ENCODE measurements around the gene ARHGAP6. TPM values are rescaled to one million over a fixed set of nuclear protein-coding genes. Genes with fewer than 3 reads are reported as not detected.

The ARHGAP6 gene
- total and polyA plus RNA-seq, 9 of the 15 experiments (the other 6 are each of a cell fraction or from before 2014, with no cell fraction given), result 12.5 to 63.6 (median 41.8) TPM

- TF ChIP-seq BRD9 (IDR thresholded peaks at IDR 0.05; ENCODE audit: low read depth, partially characterized antibody) (no peak), CXXC5 (CRISPR knock-in tag; IDR thresholded peaks at IDR 0.05) (no peak), ZNF146 (CRISPR knock-in tag; IDR thresholded peaks at IDR 0.05; ENCODE audit: unreplicated experiment) (no peak), ZC3H11A (IDR thresholded peaks at IDR 0.05; ENCODE audit: low read depth, low read length) (no peak), OTX1 (CRISPR knock-in tag; IDR thresholded peaks at IDR 0.05) (no peak), MCM7 (IDR thresholded peaks at IDR 0.05) (no peak), MEF2D (tag; conservative IDR thresholded peaks at IDR 0.05; ENCODE audit: low read depth) (no peak), ZZZ3 (IDR thresholded peaks at IDR 0.05) (no peak), MAZ (CRISPR knock-in tag; conservative IDR thresholded peaks at IDR 0.05 in 1 of 2, IDR thresholded peaks at IDR 0.05 in 1 of 2) (no peak; a peak in 1 of 4 replicates), ZFP1 (CRISPR knock-in tag; IDR thresholded peaks at IDR 0.05) (no peak), TFE3 (CRISPR knock-in tag; IDR thresholded peaks at IDR 0.05) (no peak), TSC22D4 (tag; IDR thresholded peaks at IDR 0.05) (no peak), CAMTA2 (CRISPR knock-in tag; conservative IDR thresholded peaks at IDR 0.05) (no peak), NCOA4 (IDR thresholded peaks at IDR 0.05; ENCODE audit: partially characterized antibody) (no peak), DIDO1 (tag; IDR thresholded peaks at IDR 0.05; ENCODE audit: low read depth) (no peak), HSF4 (CRISPR knock-in tag; IDR thresholded peaks at IDR 0.05; ENCODE audit: borderline replicate concordance) (no peak), ETS1 (conservative IDR thresholded peaks at IDR 0.05; ENCODE audit: control insufficient read depth, low read depth, low read length) (no peak), ZBTB2 (IDR thresholded peaks at IDR 0.05) (no peak), MIER1 (IDR thresholded peaks at IDR 0.05; ENCODE audit: low read depth) (no peak), MLLT1 (IDR thresholded peaks at IDR 0.05) (no peak), PYGO2 (tag; IDR thresholded peaks at IDR 0.05) (no peak), CTBP1 (IDR thresholded peaks at IDR 0.05; ENCODE audit: borderline replicate concordance) (no peak), SMAD1 (IDR thresholded peaks at IDR 0.05; ENCODE audit: low read depth, low read length, partially characterized antibody) (no peak)
Measured at GRCh38 chrX:11437642-11438379, 227.9 kb downstream of the ARHGAP6 start (continued).
